ENCODE results near the gene VSIG10. TPM values are rescaled to one million over a fixed set of nuclear protein-coding genes. Genes with fewer than 3 reads are reported as not detected.
A peak's percentile ranks its signal among the peaks of the same experiment; 100 is the strongest.
"Not testable (repeated sequence)": the region's sequence is repeated elsewhere in the genome, so short reads cannot be mapped to it uniquely, and the experiment has no call there.

Gene VSIG10
- total RNA-seq, 1 donor from 2014 or later: 22.0 TPM

DNA sequence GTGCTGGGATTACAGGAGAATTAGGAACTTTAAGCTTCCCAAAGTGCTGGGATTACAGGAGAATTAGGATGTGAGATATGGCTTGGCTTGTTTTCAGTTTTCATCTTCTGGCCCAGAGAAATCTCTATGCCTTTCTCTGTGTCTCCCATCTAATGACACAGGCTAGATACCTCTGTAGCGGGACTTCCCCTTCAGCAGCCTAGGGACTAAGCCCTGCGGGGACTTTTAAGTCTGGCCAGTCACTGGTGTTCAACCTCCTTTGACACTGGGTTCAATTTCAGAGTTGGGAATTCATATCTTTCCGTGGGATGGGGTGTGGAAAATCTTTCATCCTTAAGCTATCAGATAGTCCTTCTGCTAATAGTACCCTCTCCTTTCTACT lies 81.1 kb downstream of the VSIG10 start:
- Histone ChIP-seq H3K36me3 (ENCODE audit: control insufficient read depth, insufficient read depth, low read length) (no peaks in the 10 kb centered on the region), H3K27me3 (ENCODE audit: control insufficient read depth, insufficient read depth, low read length) (no peaks in the 10 kb centered on the region), H3K4me3 (ENCODE audit: low read depth, low read length) (no peak overlapping the region)
- TF ChIP-seq CTCF (IDR thresholded peaks at IDR 0.05; ENCODE audit: insufficient read depth, low read length, poor library complexity, severe bottlenecking): no peak
- DNase-seq (ENCODE audit: low read depth): no peak

- H3K27me3 ChIP-seq (ENCODE audit: control insufficient read depth, insufficient read depth, low read length); H3K4me3 ChIP-seq (ENCODE audit: low read depth, low read length); DNase-seq (ENCODE audit: low read depth); H3K36me3 ChIP-seq (ENCODE audit: control insufficient read depth, insufficient read depth, low read length): not testable (repeated sequence)
Measured at GRCh38 chr12:118022097-118022727, 81.6 kb downstream of the VSIG10 start.

DNA sequence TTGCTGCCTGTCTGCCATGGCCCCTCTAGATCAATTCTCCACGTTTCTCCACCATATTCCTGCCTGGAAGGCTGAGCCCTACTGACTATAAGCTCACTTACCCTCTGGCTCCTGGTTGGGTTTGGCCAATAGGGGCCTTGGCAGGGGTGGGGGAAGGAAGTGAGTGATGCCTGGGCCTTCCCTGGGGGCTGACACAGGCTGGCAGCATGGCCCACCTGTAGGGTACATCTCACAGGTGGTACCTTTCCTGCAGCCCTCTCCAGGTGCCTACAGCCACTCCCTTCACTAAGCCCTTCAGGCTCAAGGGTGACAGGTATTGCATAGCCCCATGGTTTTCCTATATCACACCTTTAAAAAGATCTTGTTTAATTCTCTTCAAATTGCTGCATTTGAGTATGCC lies 83.8 kb downstream of the VSIG10 start:
- Histone ChIP-seq H3K36me3 (ENCODE audit: control insufficient read depth, insufficient read depth, low read length) (no peaks in the 10 kb centered on the region), H3K4me3 (ENCODE audit: low read depth, low read length) (no peak overlapping the region), H3K27me3 (ENCODE audit: control insufficient read depth, insufficient read depth, low read length) (no peaks in the 10 kb centered on the region)
- DNase-seq (ENCODE audit: low read depth): no peak
- no peak for TF ChIP-seq CTCF (IDR thresholded peaks at IDR 0.05; ENCODE audit: insufficient read depth, low read length, poor library complexity, severe bottlenecking)

DNA sequence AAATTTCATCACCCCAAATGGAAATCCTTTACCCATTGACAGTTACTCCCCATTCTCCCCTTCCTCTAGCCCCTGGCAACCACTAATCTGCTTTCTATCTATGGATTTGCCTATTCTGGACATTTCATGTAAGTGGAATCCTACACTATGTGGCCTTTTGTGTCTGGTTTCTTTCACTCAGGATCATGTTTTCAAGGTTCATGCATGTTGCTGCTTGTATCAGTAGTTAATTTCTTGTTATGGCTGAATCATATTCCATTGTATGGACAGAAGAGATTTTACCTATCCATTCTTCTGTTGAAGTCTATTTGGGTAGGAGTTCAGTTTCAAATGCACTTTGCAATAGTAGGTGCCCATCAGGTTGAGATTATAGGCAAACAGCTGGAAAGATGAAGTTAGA lies 85.9 kb downstream of the VSIG10 start:
- no peaks in the 10 kb centered on the region for H3K27me3 ChIP-seq (ENCODE audit: control insufficient read depth, insufficient read depth, low read length)
- no peak overlapping the region for H3K4me3 ChIP-seq (ENCODE audit: low read depth, low read length)
- DNase-seq (ENCODE audit: low read depth): no peak
- H3K36me3 ChIP-seq (ENCODE audit: control insufficient read depth, insufficient read depth, low read length): no peaks in the 10 kb centered on the region
- TF ChIP-seq CTCF (IDR thresholded peaks at IDR 0.05; ENCODE audit: insufficient read depth, low read length, poor library complexity, severe bottlenecking): no peak

- Histone ChIP-seq H3K4me3 (ENCODE audit: low read depth, low read length) (peak within 1 kb of the TSS; percentile 98), H3K27me3 (ENCODE audit: control insufficient read depth, insufficient read depth, low read length) (no peaks in the 10 kb centered on the region), H3K36me3 (ENCODE audit: control insufficient read depth, insufficient read depth, low read length) (no peaks in the 10 kb centered on the region)
- DNase-seq (ENCODE audit: low read depth): peak; percentile 83
- no peak for TF ChIP-seq CTCF (IDR thresholded peaks at IDR 0.05; ENCODE audit: insufficient read depth, low read length, poor library complexity, severe bottlenecking)
Measured at GRCh38 chr12:118016424-118017264, 87.2 kb downstream of the VSIG10 start, which contains the start of gene RFC5. Gene RFC5 (plus strand): TSS chr12:118016703. CDS start chr12:118016828, 125 bp downstream.

DNA sequence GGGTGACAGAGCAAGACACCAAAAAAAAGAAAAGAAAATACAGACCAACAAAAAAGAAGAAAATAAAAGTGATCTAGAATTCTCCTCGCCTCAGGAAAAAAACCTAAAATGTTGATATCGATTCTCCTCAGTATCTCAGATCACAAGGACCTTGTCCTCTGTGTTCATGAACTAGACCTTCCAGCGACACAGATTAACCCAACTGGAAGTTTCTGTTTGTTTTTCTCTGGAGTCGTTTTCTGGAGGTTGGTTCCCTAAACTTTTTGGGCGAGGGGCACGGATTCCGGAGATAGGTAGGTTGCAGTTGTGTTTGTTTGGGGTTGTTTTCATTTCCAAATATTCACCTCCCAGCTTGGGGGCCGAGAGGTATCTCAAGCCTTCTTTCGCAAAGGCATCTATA lies 87.9 kb downstream of the VSIG10 start:
- Histone ChIP-seq H3K36me3 (ENCODE audit: control insufficient read depth, insufficient read depth, low read length) (no peaks in the 10 kb centered on the region), H3K4me3 (ENCODE audit: low read depth, low read length) (no peak overlapping the region), H3K27me3 (ENCODE audit: control insufficient read depth, insufficient read depth, low read length) (no peaks in the 10 kb centered on the region)
- no peak for DNase-seq (ENCODE audit: low read depth)
- no peak for TF ChIP-seq CTCF (IDR thresholded peaks at IDR 0.05; ENCODE audit: insufficient read depth, low read length, poor library complexity, severe bottlenecking)

Measured in kidney epithelial cell (primary cell).